ENCODE results near the gene FRMD4A.

Gene FRMD4A

GRCh38 chr10:13673156-13673555 lies 657.6 kb downstream of the FRMD4A start:
- H3K27ac ChIP-seq = no peak overlapping the region
- in situ Hi-C loops (cut with HindIII; ENCODE audit: low pct_ligation_motif_present, low sequenced_read_pairs) = no loop called here
- no peak for TF ChIP-seq CTCF (IDR thresholded peaks at IDR 0.05; ENCODE audit: low read depth, low read length, missing control alignments)
- peaks cover 88% of the 10 kb centered on the region for H3K36me3 ChIP-seq (replicated peaks)
- no peak for DNase-seq
- no peak overlapping the region for H3K4me3 ChIP-seq (ENCODE audit: low read depth, low read length)
- H3K27me3 ChIP-seq (replicated peaks) = no peaks in the 10 kb centered on the region

DNA sequence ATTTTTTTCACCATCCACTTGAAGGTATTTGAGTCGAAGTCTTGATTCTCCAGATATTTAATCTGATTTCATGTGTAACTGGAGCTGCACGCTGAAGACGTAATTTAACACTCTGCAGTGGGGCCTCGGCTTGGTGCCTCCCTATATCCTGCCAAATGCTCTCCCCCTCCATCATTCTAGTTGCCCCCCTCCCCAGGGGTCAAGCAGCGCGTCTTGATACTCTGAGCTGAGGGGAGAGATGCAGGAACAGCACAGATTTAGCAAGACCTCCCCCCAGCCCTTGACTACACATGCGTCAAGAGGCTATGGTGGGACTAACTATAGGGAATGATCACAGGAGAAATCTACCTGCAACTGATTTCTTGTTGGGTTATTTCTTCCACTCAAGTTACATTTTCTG lies 658.2 kb downstream of the FRMD4A start:
- H3K27ac ChIP-seq = no peak overlapping the region
- TF ChIP-seq CTCF (IDR thresholded peaks at IDR 0.05; ENCODE audit: low read depth, low read length, missing control alignments) = no peak
- in situ Hi-C loops (cut with HindIII; ENCODE audit: low pct_ligation_motif_present, low sequenced_read_pairs) = no loop called here
- peaks cover 88% of the 10 kb centered on the region for H3K36me3 ChIP-seq (replicated peaks)
- no peak for DNase-seq
- H3K27me3 ChIP-seq (replicated peaks) = no peaks in the 10 kb centered on the region
- no peak overlapping the region for H3K4me3 ChIP-seq (ENCODE audit: low read depth, low read length)

- H3K27ac ChIP-seq = no peak overlapping the region
- in situ Hi-C loops (cut with HindIII; ENCODE audit: low pct_ligation_motif_present, low sequenced_read_pairs) = no loop called here
- DNase-seq = no peak
- H3K27me3 ChIP-seq (replicated peaks) = no peaks in the 10 kb centered on the region
- peaks cover 86% of the 10 kb centered on the region for H3K36me3 ChIP-seq (replicated peaks)
- TF ChIP-seq CTCF (IDR thresholded peaks at IDR 0.05; ENCODE audit: low read depth, low read length, missing control alignments) = no peak
- H3K4me3 ChIP-seq (ENCODE audit: low read depth, low read length) = no peak overlapping the region
Measured at GRCh38 chr10:13671904-13672303, 658.8 kb downstream of the FRMD4A start.

DNA sequence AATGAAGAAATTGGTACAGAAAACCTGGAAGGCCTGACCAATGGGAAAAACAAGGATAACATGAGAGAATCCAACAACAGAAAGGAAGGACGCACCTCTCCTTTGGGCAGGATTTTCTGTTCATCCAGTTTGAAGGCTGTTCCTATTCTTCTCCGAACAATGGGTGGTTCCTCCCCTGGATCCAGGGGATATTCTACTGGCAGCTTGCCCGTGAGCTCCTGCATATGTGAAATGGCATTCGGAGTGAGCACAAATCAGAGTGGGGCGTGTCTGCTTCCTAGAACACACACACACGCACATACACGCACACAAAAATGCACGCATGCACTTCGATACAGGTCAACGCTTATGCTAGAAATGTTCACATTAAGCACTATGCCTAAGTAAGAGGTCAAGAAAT lies 660.4 kb downstream of the FRMD4A start:
- no peak overlapping the region for H3K4me3 ChIP-seq (ENCODE audit: low read depth, low read length)
- H3K36me3 ChIP-seq (replicated peaks) = peaks cover 93% of the 10 kb centered on the region
- no peak overlapping the region for H3K27ac ChIP-seq
- DNase-seq = no peak
- TF ChIP-seq CTCF (IDR thresholded peaks at IDR 0.05; ENCODE audit: low read depth, low read length, missing control alignments) = no peak
- in situ Hi-C loops (cut with HindIII; ENCODE audit: low pct_ligation_motif_present, low sequenced_read_pairs) = no loop called here
- no peaks in the 10 kb centered on the region for H3K27me3 ChIP-seq (replicated peaks)

GRCh38 chr10:13669901-13670300 lies 660.8 kb downstream of the FRMD4A start:
- Histone ChIP-seq H3K27me3 (replicated peaks) (no peaks in the 10 kb centered on the region), H3K4me3 (ENCODE audit: low read depth, low read length) (no peak overlapping the region), H3K36me3 (replicated peaks) (peaks cover 93% of the 10 kb centered on the region), H3K27ac (no peak overlapping the region)
- no peak for TF ChIP-seq CTCF (IDR thresholded peaks at IDR 0.05; ENCODE audit: low read depth, low read length, missing control alignments)
- in situ Hi-C loops (cut with HindIII; ENCODE audit: low pct_ligation_motif_present, low sequenced_read_pairs) = no loop called here
- no peak for DNase-seq

GRCh38 chr10:13669182-13669855 lies 661.4 kb downstream of the FRMD4A start:
- no peak overlapping the region for H3K27ac ChIP-seq
- DNase-seq = no peak
- no peak overlapping the region for H3K4me3 ChIP-seq (ENCODE audit: low read depth, low read length)
- TF ChIP-seq CTCF (IDR thresholded peaks at IDR 0.05; ENCODE audit: low read depth, low read length, missing control alignments) = no peak
- no peaks in the 10 kb centered on the region for H3K27me3 ChIP-seq (replicated peaks)
- H3K36me3 ChIP-seq (replicated peaks) = peaks cover 93% of the 10 kb centered on the region
- in situ Hi-C loops (cut with HindIII; ENCODE audit: low pct_ligation_motif_present, low sequenced_read_pairs) = no loop called here

Measured in brain microvascular endothelial cell (primary cell).